Kidney (tissue), 14 donors: Measurements from ENCODE around the gene B4GALT2. TPM values are rescaled to one million over a fixed set of nuclear protein-coding genes. Genes with fewer than 3 reads are reported as not detected.

Experiments
- DNase-seq, 5 donors: peaks; one replicate each; pipeline ENCODE4 v3.0.0-alpha.2; 2013 to 2020
- FAIRE-seq: peaks from 2 replicates; lab custom pipeline; 2012; peaks lifted over from hg19 to GRCh38; lab: Jason Lieb, UNC
- H3K27ac ChIP-seq, 2 donors: one replicate each; pipeline ENCODE4 v1.7.0; 2013; ENCODE audit warnings: low read depth in 2 of 2, low read length in 2 of 2, inconsistent platforms in 1 of 2
- H3K27me3 ChIP-seq: one replicate; pipeline ENCODE4 v1.7.1; 2013; ENCODE audit warnings: low read length, inconsistent platforms; ENCODE audit not compliant: control insufficient read depth, insufficient read depth
- H3K36me3 ChIP-seq, 3 donors: one replicate each; pipeline versions ENCODE4 v1.7.0 to v1.7.1; 2013; ENCODE audit warnings: low read length in 3 of 3, control low read depth in 1 of 3, inconsistent platforms in 1 of 3; ENCODE audit not compliant: insufficient read depth in 3 of 3, control insufficient read depth in 2 of 3
- H3K4me1 ChIP-seq, 3 donors: one replicate each; pipeline versions ENCODE4 v1.7.0 to v1.7.1; 2013; ENCODE audit warnings: low read length in 3 of 3, inconsistent platforms in 1 of 3, low read depth in 1 of 3; ENCODE audit not compliant: control insufficient read depth in 2 of 3, insufficient read depth in 2 of 3
- H3K4me3 ChIP-seq, 3 donors: one replicate each; pipeline versions ENCODE4 v1.7.0 to v1.8.1; 2013; ENCODE audit warnings: low read length in 3 of 3, control low read depth in 1 of 3, inconsistent platforms in 1 of 3
- H3K9ac ChIP-seq, 3 donors: one replicate each; pipeline versions ENCODE4 v1.7.0 to v1.7.1; 2013; ENCODE audit warnings: low read length in 3 of 3, control low read depth in 1 of 3, inconsistent platforms in 1 of 3
- H3K9me3 ChIP-seq, 3 donors: one replicate each; pipeline versions ENCODE4 v1.7.0 to v1.7.1; 2013; ENCODE audit warnings: low read length in 3 of 3, control low read depth in 1 of 3, inconsistent platforms in 1 of 3; ENCODE audit not compliant: control insufficient read depth in 2 of 3, insufficient read depth in 1 of 3
- CTCF ChIP-seq: IDR thresholded peaks from 3 replicates; pipeline ENCODE4 v1.5.1; 2012; ENCODE audit warnings: mild to moderate bottlenecking, moderate library complexity, borderline replicate concordance; ENCODE audit not compliant: insufficient read depth; ENCODE audit errors: extremely low read depth
- intact Hi-C: fragments of 100-400 bp; cut with DNase I; formaldehyde crosslinking; loops from one replicate; pipeline ENCODE4 v1.11.1; 2022
- polyA plus RNA-seq: library from polyadenylated mRNA; stranded (reverse); fragments of 350-450 nt; fragmentation: Illumina TruSeq; extraction: RNeasy Lipid Tissue Mini Kit (QIAGEN cat#74804); gene quantifications from one replicate; pipeline ENCODE4 v1.2.3, GENCODE V29; 2014; ENCODE audit warnings: low read depth, low replicate concordance; ENCODE audit not compliant: insufficient read depth
- total RNA-seq: library from RNA; stranded (reverse); fragmentation: NEBNext Ultra II Directional; extraction: Animal tissue kit (Norgen Biotek cat#: 25700); gene quantifications from one replicate; pipeline ENCODE4 v1.2.1, GENCODE V29; 2021
- donor health status: control.
- donor health status: control.
- donor health status: control.
- donor health status: control.
- donor health status: control.
- donor health status: DM: yes; HTN: yes; CAD: no.
- donor health status: Normal renal cell carcinoma (clear cell type).

Gene B4GALT2
- total and polyA plus RNA-seq, 2 donors from 2014 or later = 25.1 to 32.5 TPM

GRCh38 chr1:43945674-43946235 lies 33.3 kb upstream of the B4GALT2 start:
- Histone ChIP-seq H3K9ac (peak overlapping the region; percentile 19 to 93 (median 51)), H3K36me3 (peaks cover 0 to 12% (median 0%) of the 10 kb centered on the region in 3 donors), H3K4me3 (peak overlapping the region; percentile 63 to 88 (median 64)), H3K27me3 (no peaks in the 10 kb centered on the region), H3K4me1 (peaks cover 0 to 35% (median 14%) of the 10 kb centered on the region in 3 donors), H3K9me3 (no peaks in the 10 kb centered on the region), H3K27ac (peak overlapping the region; percentile 82 to 99)
- intact Hi-C loops = no loop called here
- DNase-seq = peak in 2 of 5 donors; percentile 6 to 20
- FAIRE-seq = no peak
- no peak for TF ChIP-seq CTCF

- Histone ChIP-seq H3K9me3 (no peaks in the 10 kb centered on the region), H3K36me3 (peaks cover 0 to 12% (median 0%) of the 10 kb centered on the region in 3 donors), H3K9ac (peak within 1 kb of the TSS; percentile 80 to 96 (median 93)), H3K27me3 (no peaks in the 10 kb centered on the region), H3K4me1 (peaks cover 0 to 35% (median 17%) of the 10 kb centered on the region in 3 donors), H3K27ac (peak within 1 kb of the TSS; percentile 99), H3K4me3 (peak within 1 kb of the TSS; percentile 84 to 97 (median 88))
- TF ChIP-seq CTCF = peak; percentile 82
- intact Hi-C loops = no loop called here
- peak; percentile 97 to 98 (median 98) for DNase-seq
- FAIRE-seq = no peak
These were observed 32.6 kb upstream of the B4GALT2 start, which contains the start of gene IPO13 for GRCh38 chr1:43946236-43947060. Gene IPO13 (plus strand): TSS chr1:43946950. CDS start chr1:43947601, 651 bp downstream.

GRCh38 chr1:43947061-43947873 lies 31.7 kb upstream of the B4GALT2 start:
- TF ChIP-seq CTCF = no peak
- no peaks in the 10 kb centered on the region for H3K27me3 ChIP-seq
- H3K27ac ChIP-seq = peak overlapping the region; percentile 99
- H3K4me3 ChIP-seq = peak overlapping the region; percentile 84 to 97 (median 88)
- intact Hi-C loops = no loop called here
- FAIRE-seq = no peak
- H3K9me3 ChIP-seq = no peaks in the 10 kb centered on the region
- H3K4me1 ChIP-seq = peaks cover 0 to 35% (median 21%) of the 10 kb centered on the region in 3 donors
- H3K9ac ChIP-seq = peak overlapping the region; percentile 80 to 96 (median 93)
- H3K36me3 ChIP-seq = peaks cover 0 to 12% (median 0%) of the 10 kb centered on the region in 3 donors
- DNase-seq = peak in 1 of 5 donors; percentile 53
